NCI-H1694 treated with DMSO at 0.1 percent for 48 hours (cell line): ENCODE data around the gene MX2.
"Not testable (repeated sequence)": the region's sequence is repeated elsewhere in the genome, so short reads cannot be mapped to it uniquely, and the experiment has no call there.

Source experiments
- DNase-seq: peaks from one replicate; lab custom pipeline; 2025; lab: John Stamatoyannopoulos, UW

The MX2 gene

GRCh38 chr21:41342035-41342434 is 19.8 kb upstream of the MX2 start:
- DNase-seq, result no peak

- DNase-seq, result no peak
Measured at GRCh38 chr21:41344146-41344545, 17.7 kb upstream of the MX2 start.

DNA sequence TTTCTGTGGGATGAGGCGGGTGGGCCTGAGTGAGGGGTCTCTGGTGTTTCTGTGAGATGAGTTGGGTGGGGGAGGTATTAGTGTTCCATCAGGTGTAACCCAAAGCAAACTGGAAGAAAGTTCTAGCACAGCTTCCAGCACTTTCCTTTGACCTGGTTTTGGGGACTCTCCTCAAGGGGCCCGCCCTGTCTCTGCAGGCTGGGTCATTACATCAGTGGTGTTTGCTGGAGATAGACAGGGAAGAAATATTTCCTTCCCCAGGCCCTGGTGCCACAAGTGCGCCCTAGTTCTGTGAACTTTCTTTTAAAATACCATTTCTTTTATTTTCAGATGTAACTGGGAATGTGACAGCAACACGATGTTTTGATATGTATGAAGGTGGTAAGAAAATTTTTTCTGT is 16.5 kb upstream of the MX2 start:
- no peak for DNase-seq

DNA sequence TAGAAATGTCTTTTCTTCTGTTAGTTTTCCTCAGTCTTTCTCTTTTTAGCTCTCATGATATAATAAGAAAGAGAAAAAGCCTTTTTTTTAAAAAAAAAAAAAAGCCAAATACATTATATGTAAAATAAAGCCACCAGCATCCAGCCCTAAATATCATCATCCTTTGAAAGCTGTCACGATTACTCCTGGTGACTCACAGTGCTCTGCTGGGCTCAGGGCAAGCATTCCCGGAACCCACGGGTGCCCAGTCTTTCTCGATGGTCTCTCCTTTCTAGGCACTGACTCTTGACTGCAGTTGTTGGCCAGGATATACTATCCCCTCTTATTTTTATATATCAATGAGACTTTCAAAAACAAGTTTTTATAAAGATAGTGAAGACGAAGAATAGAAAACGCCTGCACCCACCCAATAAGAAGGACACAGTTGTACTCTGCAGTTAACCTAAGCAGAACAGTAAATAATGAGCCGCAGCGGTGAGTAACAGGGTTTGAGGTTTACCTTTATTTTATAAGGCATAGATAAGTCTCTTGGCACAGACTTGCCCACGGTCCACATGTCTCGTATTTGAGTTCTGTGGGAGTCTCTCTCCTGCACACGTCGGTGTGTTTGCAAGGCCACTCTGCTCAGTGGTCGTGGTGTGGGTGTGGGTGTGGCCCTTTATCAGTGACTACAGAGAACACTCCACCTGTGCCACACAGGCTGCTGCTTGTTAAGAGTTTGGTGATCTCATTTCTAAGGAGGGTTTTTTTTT is 15.7 kb upstream of the MX2 start:
- DNase-seq, result no peak

- no peak for DNase-seq
Measured at GRCh38 chr21:41346758-41347157, 15.1 kb upstream of the MX2 start.

GRCh38 chr21:41348434-41348833 is 13.4 kb upstream of the MX2 start:
- DNase-seq, result no peak

DNA sequence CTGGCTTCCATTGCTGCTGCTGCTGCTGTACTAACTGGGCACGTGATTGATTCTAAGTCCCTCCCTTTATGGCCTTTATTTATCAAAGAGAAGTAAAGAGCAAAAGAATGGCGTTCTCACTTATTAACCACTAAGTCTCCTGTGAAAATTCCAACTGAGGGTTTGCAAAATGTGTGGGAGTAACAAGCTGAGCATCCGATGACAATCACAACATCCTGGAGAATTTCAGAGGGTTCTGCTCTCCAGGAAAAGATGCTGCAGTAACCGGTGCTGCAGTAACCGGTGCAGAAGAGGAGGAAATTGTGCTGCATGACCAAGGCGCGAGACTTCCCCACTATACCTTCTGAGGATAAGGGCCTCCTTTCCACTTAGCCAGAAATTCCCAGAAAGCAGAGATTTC is 12.7 kb upstream of the MX2 start:
- no peak for DNase-seq

GRCh38 chr21:41349619-41350390 is 12.0 kb upstream of the MX2 start:
- no peak for DNase-seq

DNA sequence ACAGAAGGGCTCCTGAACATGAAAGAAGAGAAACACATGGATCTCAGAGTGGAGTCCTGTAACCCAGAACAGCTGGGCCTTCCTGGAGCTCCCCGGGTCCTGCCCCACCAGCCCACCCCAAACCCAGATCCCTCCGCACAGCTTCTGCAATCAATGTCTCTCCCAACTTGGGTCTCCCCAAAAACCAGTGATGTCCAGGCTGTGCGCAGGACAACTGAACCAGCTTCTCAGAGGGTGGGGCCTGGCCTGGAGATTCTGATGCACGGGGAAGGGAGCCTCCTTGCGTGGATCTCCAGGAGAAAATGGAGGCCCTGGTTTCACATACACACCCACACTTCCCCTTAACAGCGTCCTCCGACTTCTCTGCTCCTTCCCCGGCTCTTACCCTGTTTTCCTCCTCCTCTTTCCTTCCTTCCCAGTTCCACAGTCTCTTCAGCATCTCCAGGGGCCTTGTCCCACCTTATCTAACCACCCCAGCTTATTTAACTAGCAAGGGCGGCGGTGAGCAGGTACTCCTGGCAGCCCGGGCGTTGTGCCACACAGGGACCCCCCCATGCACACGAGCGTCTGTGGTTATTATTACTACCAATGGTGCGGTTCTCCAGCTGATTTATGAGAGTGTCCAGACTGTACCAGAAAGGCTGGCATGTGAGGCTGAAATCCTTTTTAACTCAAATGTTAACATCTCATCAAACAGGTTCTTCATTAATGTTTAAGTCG is 11.2 kb upstream of the MX2 start:
- DNase-seq, result no peak

DNA sequence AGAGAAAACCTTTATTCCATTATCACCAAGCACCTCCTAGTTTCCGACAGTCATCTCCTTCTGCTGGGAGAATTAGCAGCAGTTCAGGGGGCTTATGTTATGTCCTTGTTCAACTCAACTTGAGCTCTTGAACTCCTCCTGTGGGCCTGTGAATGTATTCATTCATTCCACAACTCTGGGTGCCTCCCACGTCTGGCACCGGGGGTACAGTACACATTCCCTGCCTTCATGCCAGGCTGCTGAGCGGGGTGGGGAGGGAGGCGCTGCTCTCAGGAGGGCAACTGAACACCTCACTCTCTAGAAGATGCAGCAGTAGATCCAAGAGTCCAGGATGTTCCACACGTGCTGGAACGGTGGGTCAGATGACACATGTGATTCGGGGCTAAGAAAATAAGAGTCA is 4.3 kb upstream of the MX2 start:
- DNase-seq, result no peak

GRCh38 chr21:41358193-41359166 is 3.3 kb upstream of the MX2 start:
- DNase-seq, result no peak

- DNase-seq, result no peak
Measured at GRCh38 chr21:41359286-41359685, 2.5 kb upstream of the MX2 start.

DNA sequence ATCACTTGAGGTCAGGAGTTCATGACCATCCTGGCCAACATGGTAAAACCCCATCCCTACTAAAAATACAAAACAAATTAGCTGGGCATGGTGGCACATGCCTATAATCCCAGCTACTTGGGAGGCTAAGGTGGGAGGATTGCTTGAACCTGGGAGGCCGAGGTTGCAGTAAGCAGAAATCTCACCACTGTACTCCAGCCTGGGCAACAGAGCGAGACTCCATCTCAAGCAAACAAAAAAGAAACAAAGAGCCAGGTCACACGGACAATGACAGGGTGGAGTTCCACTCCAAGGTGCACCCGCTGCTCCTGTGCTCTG is 2.1 kb upstream of the MX2 start:
- DNase-seq, result not testable (repeated sequence)

DNA sequence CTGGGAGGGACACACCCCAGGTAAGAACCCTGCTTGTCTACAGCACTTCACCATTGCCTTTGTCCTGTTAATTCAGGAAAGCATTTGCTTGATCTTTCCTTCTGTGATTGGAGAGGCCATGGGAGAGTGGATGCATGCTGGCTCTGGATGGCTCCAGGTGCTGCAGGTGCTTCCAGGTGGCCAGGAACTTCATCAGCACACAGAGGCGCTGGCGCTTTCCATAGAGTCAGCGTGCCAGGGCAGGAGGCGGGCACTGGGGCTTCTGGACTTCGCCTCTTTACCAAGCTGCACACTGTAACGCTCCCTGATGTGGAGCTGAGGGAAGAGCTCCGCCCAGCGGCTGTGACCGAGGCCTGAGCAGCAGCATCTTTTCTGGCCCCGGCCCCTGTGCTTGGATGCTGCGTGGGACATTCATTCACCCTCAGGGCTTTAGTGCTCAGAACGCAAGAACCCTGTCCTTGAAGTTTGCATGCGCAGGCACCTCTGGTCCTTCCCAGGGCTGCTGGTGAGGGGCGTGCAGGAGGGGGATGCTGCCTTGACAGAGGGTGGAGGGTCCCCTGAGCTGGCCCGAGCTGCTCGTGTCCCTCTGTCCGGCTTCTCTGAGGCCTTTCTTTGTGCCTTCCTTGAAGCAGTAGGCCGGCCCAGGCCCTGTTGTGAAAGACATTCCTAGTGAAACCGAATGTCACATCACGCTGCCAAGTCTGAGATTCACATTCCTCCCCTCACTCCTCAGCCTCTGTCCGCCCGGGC is 1.6 kb upstream of the MX2 start:
- DNase-seq, result no peak

DNA sequence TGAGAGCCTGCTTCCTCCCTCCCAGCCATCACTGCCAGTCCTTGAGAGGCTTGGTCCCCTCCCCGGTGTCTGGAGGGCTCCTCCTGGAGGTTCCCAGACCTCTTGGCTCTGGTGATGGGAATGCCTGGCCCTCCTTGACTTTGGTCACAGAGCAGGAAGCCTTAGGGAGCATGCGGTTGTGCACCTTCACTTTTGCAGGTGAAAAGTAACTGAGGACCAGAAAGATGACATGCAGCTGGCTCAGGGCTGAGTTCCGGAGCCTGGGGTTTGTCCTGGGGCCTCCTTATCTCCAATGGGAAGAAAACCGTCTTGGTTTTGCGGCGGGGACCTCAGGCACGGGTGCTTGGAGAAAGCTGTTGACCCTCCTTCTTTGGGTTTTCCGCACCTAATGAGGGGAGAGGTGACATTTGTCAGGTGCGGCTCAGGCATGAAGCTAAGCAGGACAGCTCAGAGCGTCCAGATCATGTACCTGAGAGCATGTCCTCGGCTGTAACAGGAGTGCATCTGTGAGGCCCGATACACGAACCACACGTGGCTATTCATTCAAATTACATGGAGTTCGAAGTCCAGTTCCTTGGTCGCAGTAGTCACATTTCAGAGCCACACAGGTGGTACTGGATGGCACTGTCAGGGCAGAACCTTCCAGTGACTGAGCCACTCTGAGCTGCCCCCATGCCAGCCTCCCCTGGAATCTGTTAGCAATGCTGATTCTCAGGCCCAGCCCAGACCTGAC is 608 bp upstream of the MX2 start:
- DNase-seq, result no peak

DNA sequence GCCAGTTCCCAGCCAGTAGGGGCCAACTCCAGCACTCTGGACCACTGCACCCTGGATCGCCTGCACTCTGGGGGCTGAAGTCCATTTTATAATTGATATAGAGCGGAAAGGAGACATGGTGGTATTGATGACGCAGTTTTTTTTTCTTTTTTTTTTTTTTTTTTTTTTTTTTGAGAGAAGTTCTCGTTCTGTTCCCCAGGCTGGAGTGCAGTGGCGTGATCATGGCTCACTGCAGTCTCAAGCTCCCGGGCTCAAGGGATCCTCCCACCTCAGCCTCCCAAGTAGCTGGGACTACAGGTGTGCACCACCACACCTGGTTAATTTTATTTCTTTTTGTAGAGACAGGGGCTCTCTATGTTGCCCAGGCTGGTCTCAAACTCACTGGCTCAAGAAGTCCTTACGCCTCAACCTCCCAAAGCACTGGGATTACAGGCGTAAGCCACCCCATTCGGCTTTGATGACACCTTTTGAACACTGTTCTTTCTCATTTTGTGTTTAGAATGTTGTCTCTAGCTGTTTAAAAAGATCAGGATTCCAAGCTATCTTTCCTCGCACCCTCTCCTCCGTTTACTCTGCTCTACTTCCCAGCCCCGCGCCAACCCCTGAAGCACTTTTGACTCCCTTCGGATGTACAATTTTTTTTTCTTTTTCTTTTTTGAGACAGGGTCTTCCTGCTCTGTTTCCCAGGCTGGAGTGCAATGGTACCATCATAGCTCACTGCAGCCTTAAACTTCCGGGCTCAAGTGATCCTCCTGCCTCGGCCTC is 960 bp downstream of the MX2 start:
- DNase-seq, result no peak

- DNase-seq, result no peak
Measured at GRCh38 chr21:41363370-41364270, 1.8 kb downstream of the MX2 start.

DNA sequence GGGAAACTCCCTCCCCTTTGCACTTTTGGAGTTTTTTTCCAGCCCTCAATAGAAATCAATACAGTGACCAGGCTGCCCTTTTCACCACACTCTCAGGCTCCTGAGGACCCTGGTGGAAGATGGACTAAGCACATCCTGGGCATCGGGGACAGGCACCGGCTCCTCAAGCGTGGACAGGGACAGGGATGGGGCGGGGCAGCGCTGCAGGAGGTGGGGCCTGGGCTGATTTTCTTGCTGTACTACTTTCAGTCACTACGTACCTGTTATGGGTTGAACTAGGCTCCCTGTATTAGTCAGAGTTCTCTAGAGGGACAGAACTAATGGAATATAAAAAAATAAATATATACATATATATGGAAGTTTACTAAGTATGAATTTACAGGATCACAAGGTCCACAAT is 2.5 kb downstream of the MX2 start:
- no peak for DNase-seq
